PC-3 (cell line): ENCODE data around the gene WDR7.

Experiments used
- CTCF ChIP-seq: fragments of 300-600 bp; sonication (generic); conservative IDR thresholded peaks from 2 replicates; pipeline ENCODE4 v1.5.1; 2017; ENCODE audit warnings: antibody characterized with exemption, low read depth, mild to moderate bottlenecking, low read length
- EZH2 ChIP-seq: fragments of 300-600 bp; sonication (generic); IDR thresholded peaks from one replicate; pipeline ENCODE4 v1.6.1; 2017; ENCODE audit warnings: antibody characterized with exemption, mild to moderate bottlenecking, low read length; ENCODE audit not compliant: unreplicated experiment
- EZH2phosphoT487 ChIP-seq: fragments of 300-600 bp; sonication (generic); IDR thresholded peaks from 2 replicates; pipeline ENCODE4 v1.6.1; 2018; ENCODE audit warnings: mild to moderate bottlenecking, antibody characterized with exemption, low read length, borderline replicate concordance

GRCh38 chr18:56661360-56662062, 10.4 kb downstream of the WDR7 start:
- TF ChIP-seq CTCF (no peak), EZH2 (no peak), EZH2phosphoT487 (no peak)
